Measurements from ENCODE around the gene MYL5.

DNA sequence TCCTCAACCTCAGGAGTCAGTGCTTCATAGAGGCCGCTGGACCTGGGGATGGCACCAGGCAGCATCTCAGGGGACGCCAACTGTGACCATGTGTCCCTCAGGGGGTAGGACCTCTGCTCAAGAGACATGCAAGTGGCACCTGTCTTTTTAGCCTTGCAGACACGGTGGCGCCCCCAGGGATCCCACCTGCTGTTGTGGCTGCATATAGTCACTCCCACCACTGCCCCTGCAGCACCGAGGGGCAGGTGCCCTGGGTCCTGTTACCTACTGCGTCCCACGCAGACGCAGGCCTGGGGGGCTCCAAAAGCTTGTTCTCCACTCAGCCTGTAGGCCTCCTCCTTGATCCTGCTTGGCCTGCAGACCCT, 2.5 kb downstream of the MYL5 start:
- TF ChIP-seq, protein P1, sequence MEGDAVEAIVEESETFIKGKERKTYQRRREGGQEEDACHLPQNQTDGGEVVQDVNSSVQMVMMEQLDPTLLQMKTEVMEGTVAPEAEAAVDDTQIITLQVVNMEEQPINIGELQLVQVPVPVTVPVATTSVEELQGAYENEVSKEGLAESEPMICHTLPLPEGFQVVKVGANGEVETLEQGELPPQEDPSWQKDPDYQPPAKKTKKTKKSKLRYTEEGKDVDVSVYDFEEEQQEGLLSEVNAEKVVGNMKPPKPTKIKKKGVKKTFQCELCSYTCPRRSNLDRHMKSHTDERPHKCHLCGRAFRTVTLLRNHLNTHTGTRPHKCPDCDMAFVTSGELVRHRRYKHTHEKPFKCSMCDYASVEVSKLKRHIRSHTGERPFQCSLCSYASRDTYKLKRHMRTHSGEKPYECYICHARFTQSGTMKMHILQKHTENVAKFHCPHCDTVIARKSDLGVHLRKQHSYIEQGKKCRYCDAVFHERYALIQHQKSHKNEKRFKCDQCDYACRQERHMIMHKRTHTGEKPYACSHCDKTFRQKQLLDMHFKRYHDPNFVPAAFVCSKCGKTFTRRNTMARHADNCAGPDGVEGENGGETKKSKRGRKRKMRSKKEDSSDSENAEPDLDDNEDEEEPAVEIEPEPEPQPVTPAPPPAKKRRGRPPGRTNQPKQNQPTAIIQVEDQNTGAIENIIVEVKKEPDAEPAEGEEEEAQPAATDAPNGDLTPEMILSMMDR (IDR thresholded peaks at IDR 0.05) = no peak
- no peak for TF ChIP-seq POLR2A (IDR thresholded peaks at IDR 0.05)
